H1 (cell line): ENCODE measurements around the gene ZBTB20. TPM values are rescaled to one million over a fixed set of nuclear protein-coding genes. Genes with fewer than 3 reads are reported as not detected.

ENCODE experiments used
- CTCF ChIA-PET: fragments of 300-600 bp; sonication (Branson Sonifier 250); formaldehyde crosslinking; loops from one replicate; lab custom pipeline; 2021; ENCODE audit not compliant: partially characterized antibody; lab: Charles Lee
- POLR2A ChIA-PET: fragments of 300-600 bp; sonication (Branson Sonifier 250); formaldehyde crosslinking; loops from one replicate; lab custom pipeline; 2021; ENCODE audit warnings: inconsistent platforms; ENCODE audit not compliant: partially characterized antibody; lab: Charles Lee
- DNase-seq, 2 experiments: peaks; one replicate each; pipeline versions ENCODE4 v3.0.0 to v3.0.0-alpha.2; 2010 to 2022; ENCODE audit warnings: low spot score in 2 of 2, low read depth in 1 of 2, mixed read lengths in 1 of 2
- FAIRE-seq: peaks from 2 replicates; lab custom pipeline; 2011; peaks lifted over from hg19 to GRCh38; lab: Jason Lieb, UNC
- H2AFZ ChIP-seq: 2 replicates; pipeline ENCODE4 v1.8.1; 2012; ENCODE audit warnings: low read length, inconsistent platforms
- H2AK5ac ChIP-seq: 2 replicates; pipeline ENCODE4 v1.6.1; 2013; ENCODE audit warnings: low read depth, low read length
- H2BK120ac ChIP-seq: replicated peaks from 2 replicates; pipeline ENCODE3; 2013; ENCODE audit warnings: low read depth, low read length, inconsistent platforms
- H2BK12ac ChIP-seq: 2 replicates; pipeline ENCODE4 v1.6.1; 2013; ENCODE audit warnings: low read depth, low read length
- H2BK15ac ChIP-seq: 2 replicates; pipeline ENCODE4 v1.6.1; 2013; ENCODE audit warnings: low read length
- H2BK20ac ChIP-seq: 2 replicates; pipeline ENCODE4 v1.6.1; 2013; ENCODE audit warnings: low read length
- H2BK5ac ChIP-seq: 2 replicates; pipeline ENCODE4 v1.6.1; 2013; ENCODE audit warnings: low read depth, low read length
- H3K14ac ChIP-seq: 2 replicates; pipeline ENCODE4 v1.6.1; 2013; ENCODE audit warnings: inconsistent platforms; ENCODE audit not compliant: insufficient read length
- H3K18ac ChIP-seq: 2 replicates; pipeline ENCODE4 v1.6.1; 2013; ENCODE audit warnings: low read length; ENCODE audit errors: extremely low read depth
- H3K23ac ChIP-seq: 2 replicates; pipeline ENCODE4 v1.6.1; 2013; ENCODE audit warnings: inconsistent platforms; ENCODE audit not compliant: insufficient read length
- H3K23me2 ChIP-seq: 2 replicates; pipeline ENCODE4 v1.6.1; 2013; ENCODE audit warnings: low read depth, low read length
- H3K27ac ChIP-seq: 2 replicates; pipeline ENCODE4 v1.6.1; 2011; ENCODE audit warnings: low read depth, low read length, inconsistent platforms
- H3K27me3 ChIP-seq, 4 experiments: replicated peaks in 1 of 4; 1 replicate in 1 of 4; 2 replicates in 3 of 4; pipeline versions ENCODE4 v1.6.1 to v1.8.1; 2011 to 2013; ENCODE audit warnings: low read length in 3 of 4, mild to moderate bottlenecking in 3 of 4, inconsistent platforms in 2 of 4, mixed read lengths in 2 of 4, moderate library complexity in 1 of 4; ENCODE audit not compliant: control insufficient read depth in 3 of 4, insufficient read depth in 3 of 4; ENCODE audit errors: extremely low read depth in 1 of 4
- H3K36me3 ChIP-seq, 4 experiments: 2 replicates each; pipeline versions ENCODE4 v1.6.1 to v1.8.1; 2011 to 2013; ENCODE audit warnings: mild to moderate bottlenecking in 4 of 4, low read length in 3 of 4, moderate library complexity in 2 of 4, control low read depth in 1 of 4, inconsistent platforms in 1 of 4; ENCODE audit not compliant: insufficient read depth in 4 of 4, control insufficient read depth in 2 of 4
- H3K4ac ChIP-seq: replicated peaks from 2 replicates; pipeline ENCODE3; 2013; ENCODE audit warnings: low read length, low read depth, mixed read lengths, inconsistent platforms; ENCODE audit not compliant: insufficient read length
- H3K4me1 ChIP-seq, 4 experiments: replicated peaks in 1 of 4; 1 replicate in 1 of 4; 2 replicates in 3 of 4; pipeline versions ENCODE4 v1.6.1 to v1.8.1; 2011 to 2013; ENCODE audit warnings: low read length in 3 of 4, inconsistent platforms in 2 of 4, mixed read lengths in 1 of 4; ENCODE audit not compliant: insufficient read depth in 4 of 4, control insufficient read depth in 3 of 4
- H3K4me2 ChIP-seq, 2 experiments: 2 replicates each; pipeline versions ENCODE4 v1.6.1 to v1.8.1; 2011 to 2013; ENCODE audit warnings: low read depth in 2 of 2, low read length in 2 of 2, control low read depth in 1 of 2, inconsistent platforms in 1 of 2, mild to moderate bottlenecking in 1 of 2; ENCODE audit not compliant: insufficient read depth in 1 of 2
- H3K4me3 ChIP-seq, 4 experiments: fragments of 200-600, 300-600 bp in 1 of 4; sonication (generic), shearing (Covaris generic), sonication (Bioruptor Twin) in 1 of 4; 2 replicates each; pipeline versions ENCODE4 v1.5.1 to v1.8.1; 2011 to 2016; ENCODE audit warnings: low read length in 4 of 4, low read depth in 3 of 4, control low read depth in 2 of 4, inconsistent platforms in 2 of 4, mild to moderate bottlenecking in 2 of 4, mixed read lengths in 1 of 4, moderate library complexity in 1 of 4; ENCODE audit not compliant: insufficient read depth in 2 of 4; ENCODE audit errors: extremely low read depth in 1 of 4
- H3K56ac ChIP-seq: replicated peaks from 2 replicates; pipeline ENCODE3; 2013; ENCODE audit warnings: low read depth, mild to moderate bottlenecking, mixed read lengths, low read length, inconsistent platforms; ENCODE audit not compliant: insufficient read length
- H3K79me1 ChIP-seq: 2 replicates; pipeline ENCODE4 v1.6.1; 2013; ENCODE audit warnings: low read depth, low read length, control low read depth
- H3K79me2 ChIP-seq, 2 experiments: 2 replicates each; pipeline versions ENCODE4 v1.6.1 to v1.8.1; 2012 to 2013; ENCODE audit warnings: low read length in 2 of 2, mild to moderate bottlenecking in 2 of 2, inconsistent platforms in 1 of 2; ENCODE audit not compliant: insufficient read depth in 2 of 2, control insufficient read depth in 1 of 2
- H3K9ac ChIP-seq, 4 experiments: replicated peaks in 1 of 4; 1 replicate in 1 of 4; 2 replicates in 3 of 4; pipeline versions ENCODE4 v1.6.1 to v1.8.1; 2011 to 2013; ENCODE audit warnings: low read depth in 3 of 4, low read length in 3 of 4, control low read depth in 2 of 4, mild to moderate bottlenecking in 2 of 4, moderate library complexity in 2 of 4, inconsistent platforms in 1 of 4; ENCODE audit errors: extremely low read depth in 1 of 4
- H3K9me3 ChIP-seq, 2 experiments: 2 replicates each; pipeline versions ENCODE4 v1.6.1 to v1.8.1; 2012 to 2013; ENCODE audit warnings: mild to moderate bottlenecking in 2 of 2, moderate library complexity in 2 of 2, control low read depth in 1 of 2, inconsistent platforms in 1 of 2, low read depth in 1 of 2, low read length in 1 of 2, mixed read lengths in 1 of 2; ENCODE audit not compliant: insufficient read depth in 2 of 2
- H4K20me1 ChIP-seq, 2 experiments: replicated peaks in 1 of 2; 2 replicates each; pipeline versions ENCODE3 to v1.8.1; 2011 to 2013; ENCODE audit warnings: inconsistent platforms in 2 of 2, low read length in 2 of 2, mild to moderate bottlenecking in 1 of 2; ENCODE audit not compliant: insufficient read depth in 2 of 2, control insufficient read depth in 1 of 2
- H4K5ac ChIP-seq: 2 replicates; pipeline ENCODE4 v1.6.1; 2013; ENCODE audit warnings: low read length, low read depth, mixed read lengths, inconsistent platforms; ENCODE audit not compliant: insufficient read length
- H4K8ac ChIP-seq: 2 replicates; pipeline ENCODE4 v1.8.0; 2013; ENCODE audit warnings: mild to moderate bottlenecking, moderate library complexity, low read length, inconsistent platforms; ENCODE audit not compliant: insufficient read depth; ENCODE audit errors: extremely low read depth
- H4K91ac ChIP-seq: replicated peaks from 2 replicates; pipeline ENCODE3; 2013; ENCODE audit warnings: low read length, mixed read lengths, inconsistent platforms; ENCODE audit not compliant: insufficient read length
- CBX8 ChIP-seq: fragments of 300-800, 300-1000 bp; sonication (generic); IDR thresholded peaks from 2 replicates; pipeline ENCODE4 v1.7.1; 2016; ENCODE audit warnings: low read depth, low read length, borderline replicate concordance
- CEBPB ChIP-seq: IDR thresholded peaks from 2 replicates; pipeline ENCODE4 v1.6.1; 2012; ENCODE audit warnings: low read depth, low read length
- EZH2 ChIP-seq: fragments of 200-600 bp; sonication (generic); IDR thresholded peaks from 2 replicates; pipeline ENCODE4 v1.7.1; 2012; ENCODE audit warnings: low read depth, mild to moderate bottlenecking, moderate library complexity, low read length, inconsistent platforms; ENCODE audit not compliant: severe bottlenecking
- GTF2F1 ChIP-seq: IDR thresholded peaks from 2 replicates; pipeline ENCODE4 v1.6.1; 2012; ENCODE audit warnings: low read depth, low read length, improper control_type of control experiment, borderline replicate concordance
- KDM4A ChIP-seq: IDR thresholded peaks from one replicate; pipeline ENCODE4 v1.7.1; 2012; ENCODE audit warnings: low read depth, mild to moderate bottlenecking, moderate library complexity, low read length, inconsistent platforms; ENCODE audit not compliant: severe bottlenecking
- RFX5 ChIP-seq: IDR thresholded peaks from 2 replicates; pipeline ENCODE4 v1.6.1; 2011; ENCODE audit warnings: low read depth, low read length, improper control_type of control experiment, borderline replicate concordance
- SIN3A ChIP-seq, 2 experiments: IDR thresholded peaks in 1 of 2; conservative IDR thresholded peaks in 1 of 2; 2 replicates each; pipeline ENCODE4 v1.6.1; 2011 to 2012; ENCODE audit warnings: low read length in 2 of 2, improper control_type of control experiment in 1 of 2, low read depth in 1 of 2, mild to moderate bottlenecking in 1 of 2
- SIX5 ChIP-seq: IDR thresholded peaks from 2 replicates; pipeline ENCODE4 v1.6.1; 2011; ENCODE audit warnings: mild to moderate bottlenecking, low read depth, low read length
- SRF ChIP-seq: IDR thresholded peaks from 2 replicates; pipeline ENCODE4 v1.6.1; 2011; ENCODE audit warnings: mild to moderate bottlenecking, low read depth, low read length, moderate library complexity
- TBP ChIP-seq: IDR thresholded peaks from 2 replicates; pipeline ENCODE4 v1.6.1; 2011; ENCODE audit warnings: low read depth, low read length, improper control_type of control experiment
- WGBS, 2 experiments: shearing (Covaris generic) in 1 of 2; methylation state at CpG; one replicate each; pipeline versions ENCODE4 v1.1.6 to v1.1.7; 2013 to 2015; ENCODE audit warnings: low lambda C conversion rate in 2 of 2, mixed read lengths in 2 of 2, inconsistent platforms in 1 of 2, low coverage in 1 of 2, missing lambda C conversion rate in 1 of 2; ENCODE audit not compliant: insufficient replicate concordance in 2 of 2, insufficient coverage in 1 of 2, insufficient read length in 1 of 2; ENCODE audit errors: extremely low coverage in 1 of 2, missing lambda C conversion rate in 1 of 2; 5-methylcytosine and 5-hydroxymethylcytosine counted together
- polyA plus RNA-seq, 7 experiments: library from polyadenylated mRNA; depleted of rRNA in 3 of 7; stranded (reverse) in 5 of 7; unstranded in 2 of 7; fragments of >200 nt in 5 of 7; fragments of 200-250 nt in 2 of 7; gene quantifications; 1 replicate in 5 of 7; 2 replicates in 1 of 7; 4 replicates in 1 of 7; pipeline versions ENCODE4 v1.2.1 to v1.2.3, GENCODE V29; 2011 to 2013; ENCODE audit warnings: missing spikeins in 2 of 7, mixed read lengths in 2 of 7
- total RNA-seq: library from RNA; stranded (reverse); fragmentation: NEBNext Ultra II Directional; extraction: Animal tissue kit (Norgen Biotek cat#: 25700); gene quantifications from 2 replicates; pipeline ENCODE4 v1.2.1, GENCODE V29; 2021

ZBTB20 gene
- total and polyA plus RNA-seq, 2 of the 8 experiments (the other 6 are each of a cell fraction or from before 2014, with no cell fraction given) = 0.35 to 1.3 TPM

- Histone ChIP-seq H3K36me3 (no peaks in the 10 kb centered on the region), H3K14ac (no peak overlapping the region), H3K4ac (no peak overlapping the region), H3K79me2 (no peaks in the 10 kb centered on the region), H2AK5ac (no peak overlapping the region), H3K23me2 (no peaks in the 10 kb centered on the region), H3K4me2 (no peak overlapping the region), H2BK5ac (no peak overlapping the region), H3K79me1 (no peaks in the 10 kb centered on the region), H2AFZ (no peak overlapping the region), H3K9ac (no peak overlapping the region), H2BK15ac (no peak overlapping the region), H3K18ac (no peak overlapping the region), H4K8ac (no peak overlapping the region), H4K20me1 (no peaks in the 10 kb centered on the region), H3K4me3 (no peak overlapping the region), H2BK20ac (no peak overlapping the region), H3K56ac (no peak overlapping the region), H3K27me3 (peaks cover 0 to 1% (median 0%) of the 10 kb centered on the region in 4 experiments; a peak in 1 of 7 replicates), H4K91ac (no peak overlapping the region), H3K27ac (no peak overlapping the region), H3K4me1 (no peaks in the 10 kb centered on the region), H3K9me3 (no peaks in the 10 kb centered on the region), H2BK120ac (no peak overlapping the region), H4K5ac (no peak overlapping the region), H3K23ac (no peak overlapping the region), H2BK12ac (no peak overlapping the region)
- FAIRE-seq (no peak), DNase-seq (no peak)
- 88% methylated on average over 3 of the region's 3 CpGs; no CpG with 5 or more reads in 1 of the 2 experiments for WGBS, 2 experiments
- ChIA-PET CTCF (interaction anchor here (1.0 kb wide), 1 partner anchor 126 kb away, joined by 3 read pairs; no protein-coding TSS in a partner anchor), POLR2A (no interaction called here)
- no peak for TF ChIP-seq CEBPB
- TF ChIP-seq KDM4A = no peak
- no peak for TF ChIP-seq EZH2
- no peak for TF ChIP-seq TBP
- TF ChIP-seq RFX5 = no peak
- no peak for TF ChIP-seq SIN3A (conservative IDR thresholded peaks at IDR 0.05 in 1 of 2, IDR thresholded peaks at IDR 0.05 in 1 of 2; ENCODE audit: low read depth in 1 of 2, low read length in 2 of 2)
- no peak for TF ChIP-seq CBX8
- no peak for TF ChIP-seq SIX5
- no peak for TF ChIP-seq SRF
- no peak for TF ChIP-seq GTF2F1
These were observed 173.6 kb downstream of the ZBTB20 start for GRCh38 chr3:114973536-114973935.
